GM12801 (cell line): ENCODE data around the gene TRIO.

ENCODE experiments used
- TF ChIP-seq, protein P1 (sequence below): IDR thresholded peaks from one replicate; pipeline ENCODE4 v1.5.1; 2011; ENCODE audit warnings: control low read depth; ENCODE audit not compliant: insufficient read length; ENCODE audit errors: extremely low read depth

The TRIO gene

DNA sequence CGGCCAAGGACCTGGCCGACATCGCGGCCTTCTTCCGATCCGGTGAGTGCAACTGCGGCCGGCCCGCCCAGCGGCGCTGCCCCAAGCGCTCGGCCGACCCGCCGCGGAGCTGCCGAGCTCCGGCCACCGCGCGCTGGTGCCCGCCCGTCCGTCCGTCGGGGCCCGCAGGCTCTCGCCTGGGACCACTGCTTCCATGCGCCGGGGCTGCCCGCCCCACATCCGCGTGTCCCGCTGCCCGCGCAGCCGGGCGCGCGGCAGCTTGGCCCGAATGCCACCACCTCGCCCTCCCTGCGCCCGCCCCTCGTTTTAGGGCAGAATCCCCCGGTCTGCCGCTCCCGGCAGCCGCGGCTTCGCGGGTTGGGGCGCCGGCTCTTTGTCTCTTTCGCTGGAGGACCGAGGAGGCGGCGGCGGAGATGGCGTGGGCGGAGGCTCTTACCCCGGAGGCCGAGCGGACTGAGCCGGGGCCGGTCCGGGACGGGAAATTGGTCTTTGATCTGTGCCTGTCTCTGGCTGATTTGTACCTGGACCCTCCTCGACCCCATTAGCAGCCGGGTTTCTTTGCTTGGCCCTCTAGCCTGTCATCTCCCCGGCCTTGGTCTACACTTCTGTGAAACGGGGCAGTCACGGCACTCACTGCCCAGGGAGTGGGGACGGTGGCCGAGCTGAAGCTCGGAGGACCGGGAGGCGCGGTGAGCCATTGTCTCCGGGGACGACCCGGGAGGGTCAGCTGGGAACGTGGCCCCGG is 871 bp downstream of the TRIO start:
- TF ChIP-seq, protein P1, sequence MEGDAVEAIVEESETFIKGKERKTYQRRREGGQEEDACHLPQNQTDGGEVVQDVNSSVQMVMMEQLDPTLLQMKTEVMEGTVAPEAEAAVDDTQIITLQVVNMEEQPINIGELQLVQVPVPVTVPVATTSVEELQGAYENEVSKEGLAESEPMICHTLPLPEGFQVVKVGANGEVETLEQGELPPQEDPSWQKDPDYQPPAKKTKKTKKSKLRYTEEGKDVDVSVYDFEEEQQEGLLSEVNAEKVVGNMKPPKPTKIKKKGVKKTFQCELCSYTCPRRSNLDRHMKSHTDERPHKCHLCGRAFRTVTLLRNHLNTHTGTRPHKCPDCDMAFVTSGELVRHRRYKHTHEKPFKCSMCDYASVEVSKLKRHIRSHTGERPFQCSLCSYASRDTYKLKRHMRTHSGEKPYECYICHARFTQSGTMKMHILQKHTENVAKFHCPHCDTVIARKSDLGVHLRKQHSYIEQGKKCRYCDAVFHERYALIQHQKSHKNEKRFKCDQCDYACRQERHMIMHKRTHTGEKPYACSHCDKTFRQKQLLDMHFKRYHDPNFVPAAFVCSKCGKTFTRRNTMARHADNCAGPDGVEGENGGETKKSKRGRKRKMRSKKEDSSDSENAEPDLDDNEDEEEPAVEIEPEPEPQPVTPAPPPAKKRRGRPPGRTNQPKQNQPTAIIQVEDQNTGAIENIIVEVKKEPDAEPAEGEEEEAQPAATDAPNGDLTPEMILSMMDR: no peak

DNA sequence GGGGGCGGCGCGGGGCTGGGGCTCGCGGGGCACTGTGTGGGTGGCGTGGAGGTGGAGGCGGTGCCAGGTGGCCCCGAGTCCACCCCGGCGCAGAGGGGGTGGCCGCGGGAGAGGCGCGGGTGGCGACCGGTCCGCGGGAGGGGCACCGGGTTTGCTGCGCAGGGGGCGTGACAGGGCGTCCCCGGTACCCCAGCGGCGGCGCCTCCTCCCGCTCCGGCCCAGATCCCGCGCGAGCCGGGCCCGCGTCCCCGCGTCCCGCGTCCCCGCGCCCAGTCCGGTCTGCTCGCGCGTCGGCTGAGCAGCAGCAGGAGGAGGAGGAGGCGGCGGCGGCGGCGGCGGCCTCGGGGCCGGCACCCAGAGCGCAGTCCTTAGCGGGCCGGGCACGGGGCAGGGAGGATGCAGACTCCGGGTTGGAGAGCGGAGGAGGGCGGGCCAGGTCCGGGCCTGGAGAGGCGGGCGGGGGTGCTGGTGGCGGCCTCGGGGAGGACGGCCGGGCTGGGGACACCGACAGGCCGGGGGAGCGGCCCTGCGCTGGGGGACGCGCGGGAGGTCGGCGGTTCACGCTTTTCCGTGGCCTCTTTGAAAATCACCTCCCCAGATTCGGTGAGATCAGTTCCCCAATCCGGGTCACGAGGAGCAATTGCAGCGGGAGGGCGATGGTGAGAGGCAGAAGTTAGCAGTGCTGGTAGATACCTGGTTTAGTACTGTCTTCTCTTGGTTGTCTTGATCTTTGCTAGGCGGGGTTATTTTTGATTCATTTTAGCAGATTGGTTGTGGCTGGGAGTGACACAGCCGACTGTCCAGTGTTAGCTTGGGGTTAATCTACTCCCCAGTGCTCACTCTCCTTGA is 1.7 kb downstream of the TRIO start:
- TF ChIP-seq, protein P1: no peak

DNA sequence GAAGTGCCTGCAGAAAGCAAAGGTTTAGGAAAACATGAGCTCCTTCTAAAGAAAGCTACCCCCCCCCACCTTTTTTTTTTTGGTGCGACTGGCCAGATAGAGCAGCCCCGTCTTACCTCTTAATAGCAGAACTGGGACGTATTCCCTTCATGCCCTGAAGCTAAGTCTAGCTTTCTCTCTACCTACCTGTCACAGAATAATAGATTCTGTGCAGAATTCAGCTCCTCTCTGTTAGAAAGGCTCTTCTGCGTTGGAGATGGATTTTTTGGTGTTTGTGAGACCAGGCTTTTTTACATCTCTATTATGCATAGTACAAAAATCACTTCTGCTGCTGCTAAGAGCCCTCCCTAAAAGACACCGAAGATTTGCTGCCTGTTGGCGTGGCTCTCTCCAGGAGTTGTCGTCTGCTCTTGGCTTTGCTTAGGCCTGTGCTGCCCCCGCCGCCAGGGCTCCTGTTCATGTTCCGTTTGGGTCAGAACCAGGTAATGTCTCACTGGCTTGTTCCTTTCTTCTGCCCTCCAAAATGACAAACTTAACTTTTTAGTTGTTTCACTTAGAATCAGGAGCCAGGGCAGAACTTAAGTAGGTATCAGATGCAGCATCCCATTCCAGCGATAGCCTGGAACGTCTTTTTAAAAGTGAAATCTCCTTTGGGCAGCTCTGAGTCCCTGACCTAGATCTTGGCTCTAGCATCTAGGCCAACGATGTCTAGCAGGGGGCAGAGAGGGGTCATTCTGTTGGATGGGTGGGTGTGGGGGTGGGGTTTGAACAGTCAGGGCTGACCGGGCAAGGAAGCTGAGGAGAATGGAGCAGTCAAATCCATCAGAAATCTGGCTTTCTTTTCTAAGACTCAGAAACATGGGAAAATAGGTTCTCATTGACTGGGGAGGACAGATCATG is 2.5 kb downstream of the TRIO start:
- TF ChIP-seq, protein P1: no peak

DNA sequence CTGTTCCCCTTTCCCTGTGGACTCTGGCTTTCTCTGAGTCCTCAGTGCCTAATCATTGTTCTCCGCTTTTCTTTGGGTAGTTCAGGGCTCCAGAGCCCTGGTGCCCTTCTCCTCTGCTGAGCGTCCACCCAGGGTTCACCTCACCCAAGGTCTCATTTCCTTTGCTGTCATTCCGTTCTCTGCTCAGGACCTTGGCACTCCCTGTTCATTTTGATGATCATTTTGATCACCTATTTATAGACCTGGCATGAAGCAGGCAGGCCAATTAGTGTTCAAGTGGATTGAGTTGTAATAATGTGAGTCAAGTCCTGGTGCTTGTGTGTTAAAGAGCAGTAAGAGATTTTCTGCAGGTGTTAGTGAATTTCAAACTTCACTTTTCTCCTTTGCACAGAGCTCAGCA is 3.6 kb downstream of the TRIO start:
- TF ChIP-seq, protein P1: no peak

DNA sequence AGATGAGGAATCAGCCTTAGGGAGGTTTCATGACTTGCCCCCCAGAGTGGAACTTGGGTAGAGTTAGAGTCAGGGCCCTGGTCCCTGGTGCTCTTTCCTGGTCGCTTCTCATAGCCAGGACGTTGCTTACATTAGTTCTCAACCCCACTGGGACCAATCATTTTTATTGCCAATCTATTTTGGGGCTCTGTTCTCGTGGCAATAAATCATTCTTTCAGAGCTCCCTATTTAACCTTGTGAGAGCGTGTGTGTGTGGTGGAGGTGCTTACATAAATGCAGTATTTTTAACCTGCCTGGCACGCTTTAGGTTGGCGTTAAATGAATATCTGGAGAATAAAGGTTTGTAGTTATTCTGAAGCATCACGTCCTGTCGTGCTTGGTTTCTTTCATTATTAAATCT is 4.1 kb downstream of the TRIO start:
- TF ChIP-seq, protein P1: no peak

DNA sequence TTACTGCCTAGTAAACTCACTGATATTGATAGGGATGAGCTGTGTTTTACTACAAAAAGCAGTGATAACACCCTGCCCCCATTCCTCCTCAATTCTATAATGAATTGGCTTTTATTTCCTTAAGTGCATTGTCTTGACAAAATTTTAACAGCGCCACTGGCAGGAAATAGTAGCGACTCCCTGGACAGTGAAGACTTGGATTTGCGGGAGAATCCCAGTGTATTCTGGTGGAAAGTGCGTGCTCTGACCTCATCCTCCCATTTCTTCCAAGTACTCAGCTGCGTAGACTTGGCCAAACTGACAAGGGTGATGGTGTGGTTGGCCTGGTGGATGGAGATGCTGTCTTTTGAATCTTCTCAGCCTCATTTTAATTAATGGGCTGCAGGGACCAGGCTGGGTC is 5.3 kb downstream of the TRIO start:
- TF ChIP-seq, protein P1: no peak
